PC-3 (cell line): ENCODE results near the gene COL15A1. TPM values are rescaled to one million over a fixed set of nuclear protein-coding genes. Genes with fewer than 3 reads are reported as not detected.

ENCODE experiments used
- ATAC-seq: fragments of 200-7000 bp; cut with Tn5 transposase; 2 replicates; pipeline ENCODE4 v1.9.1; 2020; ENCODE audit warnings: mild to moderate bottlenecking, moderate library complexity
- BruUV-seq: library from RNA; stranded (reverse); fragments of 400-500 nt; replicated peaks from 2 replicates; lab custom pipeline; 2021; lab: Mats Ljungman, UMichigan
- CTCF ChIA-PET: fragments of 300-600 bp; sonication (Branson Sonifier 250); formaldehyde crosslinking; loops from one replicate; lab custom pipeline; 2022; ENCODE audit warnings: antibody characterized with exemption; lab: Charles Lee
- POLR2A ChIA-PET: fragments of 300-600 bp; sonication (Branson Sonifier 250); formaldehyde crosslinking; loops from one replicate; lab custom pipeline; 2022; ENCODE audit warnings: antibody characterized with exemption; ENCODE audit not compliant: unreplicated experiment; lab: Charles Lee
- DNase-seq: peaks from one replicate; pipeline ENCODE4 v3.0.0-alpha.2; 2015
- H2AFZ ChIP-seq: fragments of 300-600 bp; sonication (generic); 2 replicates; pipeline ENCODE4 v1.6.0; 2016; ENCODE audit warnings: antibody characterized with exemption, low read length
- H3F3A ChIP-seq: fragments of 300-600 bp; sonication (generic); one replicate; pipeline ENCODE4 v1.6.0; 2017; ENCODE audit warnings: antibody characterized with exemption, low read length, control low read depth, mild to moderate bottlenecking; ENCODE audit not compliant: unreplicated experiment
- H3K27ac ChIP-seq: fragments of 300-600 bp; sonication (generic); 2 replicates; pipeline ENCODE4 v1.5.1; 2016; ENCODE audit warnings: mild to moderate bottlenecking, low read length
- H3K27me3 ChIP-seq: fragments of 300-600 bp; sonication (generic); 2 replicates; pipeline ENCODE4 v1.6.1; 2016; ENCODE audit warnings: low read length, mixed read lengths
- H3K36me3 ChIP-seq: fragments of 300-600 bp; sonication (generic); 2 replicates; pipeline ENCODE4 v1.6.1; 2016; ENCODE audit warnings: low read depth, mixed run types, low read length, mixed read lengths
- H3K4me1 ChIP-seq: fragments of 300-600 bp; sonication (generic); 2 replicates; pipeline ENCODE4 v1.5.1; 2016; ENCODE audit warnings: low read length; ENCODE audit not compliant: insufficient read depth
- H3K4me2 ChIP-seq: fragments of 300-600 bp; sonication (generic); 2 replicates; pipeline ENCODE4 v1.6.0; 2016; ENCODE audit warnings: low read length
- H3K4me3 ChIP-seq: fragments of 300-600 bp; sonication (generic); 2 replicates; pipeline ENCODE4 v1.5.1; 2016; ENCODE audit warnings: mild to moderate bottlenecking, low read length, mixed read lengths
- H3K79me2 ChIP-seq: fragments of 300-600 bp; sonication (generic); 2 replicates; pipeline ENCODE4 v1.6.1; 2017; ENCODE audit warnings: low read length, mixed read lengths
- H3K9ac ChIP-seq: fragments of 300-600 bp; sonication (generic); 2 replicates; pipeline ENCODE4 v1.6.0; 2016; ENCODE audit warnings: mild to moderate bottlenecking, low read length
- H3K9me2 ChIP-seq: fragments of 300-600 bp; sonication (generic); replicated peaks from 2 replicates; pipeline ENCODE4 v1.6.1; 2016; ENCODE audit warnings: mixed run types, low read length, mixed read lengths
- H3K9me3 ChIP-seq: fragments of 300-600 bp; sonication (generic); 2 replicates; pipeline ENCODE4 v1.6.1; 2016; ENCODE audit warnings: low read length, mixed read lengths
- H4K20me1 ChIP-seq: fragments of 300-600 bp; sonication (generic); 2 replicates; pipeline ENCODE4 v1.6.1; 2016; ENCODE audit warnings: low read length, mixed read lengths
- EZH2 ChIP-seq: fragments of 300-600 bp; sonication (generic); IDR thresholded peaks from one replicate; pipeline ENCODE4 v1.6.1; 2017; ENCODE audit warnings: antibody characterized with exemption, mild to moderate bottlenecking, low read length; ENCODE audit not compliant: unreplicated experiment
- EZH2phosphoT487 ChIP-seq: fragments of 300-600 bp; sonication (generic); IDR thresholded peaks from 2 replicates; pipeline ENCODE4 v1.6.1; 2018; ENCODE audit warnings: mild to moderate bottlenecking, antibody characterized with exemption, low read length, borderline replicate concordance
- intact Hi-C: fragments of 100-400 bp; cut with micrococcal nuclease; formaldehyde crosslinking; loops from 2 replicates; pipeline ENCODE4 v1.9.0; 2023
- total RNA-seq: library from RNA; depleted of rRNA; stranded (reverse); fragments of >200 nt; gene quantifications from 2 replicates; pipeline ENCODE4 v1.2.3, GENCODE V29; 2014
- TF ChIP-seq, protein P1 (sequence below): fragments of 300-600 bp; sonication (generic); conservative IDR thresholded peaks from 2 replicates; pipeline ENCODE4 v1.5.1; 2017; ENCODE audit warnings: antibody characterized with exemption, low read depth, mild to moderate bottlenecking, low read length

Gene COL15A1
- total RNA-seq, 1 experiment from 2014 or later: 0.04 TPM

DNA sequence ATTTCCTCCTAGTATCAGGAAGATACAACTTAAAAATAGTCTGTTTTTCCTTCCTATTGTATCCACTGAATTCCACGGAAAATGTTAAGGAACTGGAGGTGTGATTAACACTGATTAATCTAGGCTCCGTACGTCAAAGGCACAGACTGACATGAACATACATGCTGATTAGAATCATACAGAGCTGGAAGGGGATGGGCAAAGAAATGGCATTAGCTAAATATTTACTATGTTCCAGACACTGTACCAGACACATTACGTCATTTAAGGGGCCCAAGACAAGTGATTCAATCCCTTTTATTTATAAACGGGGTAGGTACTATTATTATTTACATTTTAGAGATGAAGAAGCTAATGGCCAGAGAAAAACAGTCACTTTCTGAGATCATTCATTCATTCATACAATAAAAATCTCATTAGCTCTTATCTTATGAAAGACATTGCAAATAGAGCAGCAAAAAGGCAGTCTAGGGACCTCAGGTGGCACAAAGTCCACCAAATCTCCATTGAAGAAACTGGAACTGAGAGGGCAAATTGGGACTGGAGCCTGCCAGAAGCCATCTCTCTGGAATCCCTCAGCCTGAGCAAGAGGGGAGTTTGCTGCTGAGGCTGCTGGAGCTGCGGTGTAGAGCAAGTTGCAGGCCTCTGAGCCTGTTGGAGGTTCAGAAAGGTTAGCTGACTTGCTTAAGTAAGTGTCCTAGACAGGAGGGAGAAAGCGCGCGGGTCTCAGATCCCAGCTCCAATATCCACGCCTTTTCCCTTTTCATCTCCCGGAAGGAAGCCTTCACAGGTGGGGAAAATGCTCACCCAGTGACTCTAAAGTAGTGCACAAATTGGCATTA lies 159.6 kb downstream of the COL15A1 start:
- Histone ChIP-seq H3K9me3 (peaks cover 5% of the 10 kb centered on the region; the same call in 1 of the 2 replicates), H2AFZ (peak overlapping the region; percentile 87), H4K20me1 (peaks cover 23% of the 10 kb centered on the region), H3K27me3 (no peaks in the 10 kb centered on the region), H3K4me2 (peak overlapping the region; percentile 98), H3K4me3 (peak overlapping the region; percentile 74; the same call in 1 of the 2 replicates), H3K79me2 (peaks cover 28% of the 10 kb centered on the region), H3K9me2 (no peaks in the 10 kb centered on the region), H3K9ac (no peak overlapping the region), H3F3A (no peaks in the 10 kb centered on the region), H3K27ac (no peak overlapping the region), H3K36me3 (no peaks in the 10 kb centered on the region), H3K4me1 (peaks cover 13% of the 10 kb centered on the region)
- intact Hi-C loops: no loop called here
- CTCF ChIA-PET: no interaction called here
- TF ChIP-seq EZH2: no peak
- TF ChIP-seq EZH2phosphoT487: no peak
- TF ChIP-seq, protein P1, sequence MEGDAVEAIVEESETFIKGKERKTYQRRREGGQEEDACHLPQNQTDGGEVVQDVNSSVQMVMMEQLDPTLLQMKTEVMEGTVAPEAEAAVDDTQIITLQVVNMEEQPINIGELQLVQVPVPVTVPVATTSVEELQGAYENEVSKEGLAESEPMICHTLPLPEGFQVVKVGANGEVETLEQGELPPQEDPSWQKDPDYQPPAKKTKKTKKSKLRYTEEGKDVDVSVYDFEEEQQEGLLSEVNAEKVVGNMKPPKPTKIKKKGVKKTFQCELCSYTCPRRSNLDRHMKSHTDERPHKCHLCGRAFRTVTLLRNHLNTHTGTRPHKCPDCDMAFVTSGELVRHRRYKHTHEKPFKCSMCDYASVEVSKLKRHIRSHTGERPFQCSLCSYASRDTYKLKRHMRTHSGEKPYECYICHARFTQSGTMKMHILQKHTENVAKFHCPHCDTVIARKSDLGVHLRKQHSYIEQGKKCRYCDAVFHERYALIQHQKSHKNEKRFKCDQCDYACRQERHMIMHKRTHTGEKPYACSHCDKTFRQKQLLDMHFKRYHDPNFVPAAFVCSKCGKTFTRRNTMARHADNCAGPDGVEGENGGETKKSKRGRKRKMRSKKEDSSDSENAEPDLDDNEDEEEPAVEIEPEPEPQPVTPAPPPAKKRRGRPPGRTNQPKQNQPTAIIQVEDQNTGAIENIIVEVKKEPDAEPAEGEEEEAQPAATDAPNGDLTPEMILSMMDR: no peak
- POLR2A ChIA-PET: interaction anchor here (0.5 kb wide), 1 partner anchor 112 kb away, joined by 8 read pairs; no protein-coding TSS in a partner anchor
- no peak for ATAC-seq
- no peak for DNase-seq
- no TSS peak for BruUV-seq

DNA sequence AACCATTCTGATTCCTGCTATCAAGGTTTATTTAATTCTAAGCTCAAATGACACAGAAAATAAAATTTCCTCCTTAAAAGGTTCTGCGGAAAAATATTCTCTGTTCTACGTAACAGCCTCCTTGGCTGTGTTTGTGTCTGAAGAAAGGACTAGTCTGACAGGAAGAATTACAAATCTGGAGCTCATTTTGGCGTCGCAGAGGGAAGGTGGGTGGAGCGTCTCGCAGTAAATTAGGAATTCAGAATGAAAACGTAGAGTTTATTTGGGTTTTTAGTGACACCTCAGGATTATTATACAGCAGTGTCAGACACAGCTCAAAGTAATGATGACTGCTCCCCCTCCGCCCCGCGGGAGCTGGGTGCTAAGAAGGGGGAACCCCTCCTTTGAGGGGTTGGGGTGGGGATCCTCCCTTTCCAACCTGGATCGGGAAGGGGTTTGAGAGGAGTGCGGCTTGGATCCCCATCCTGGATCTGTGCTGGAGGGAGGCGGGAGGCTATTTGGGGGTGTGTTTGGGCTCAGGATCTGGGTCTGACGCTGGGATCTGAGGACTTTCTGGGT lies 160.3 kb downstream of the COL15A1 start:
- Histone ChIP-seq H3K9ac (peak overlapping the region; percentile 76), H3F3A (no peaks in the 10 kb centered on the region), H3K27me3 (no peaks in the 10 kb centered on the region), H3K4me1 (peaks cover 13% of the 10 kb centered on the region), H3K27ac (peak overlapping the region; percentile 63), H2AFZ (peak overlapping the region; percentile 87), H3K4me2 (peak overlapping the region; percentile 98), H3K79me2 (peaks cover 35% of the 10 kb centered on the region), H4K20me1 (peaks cover 26% of the 10 kb centered on the region), H3K36me3 (no peaks in the 10 kb centered on the region), H3K9me2 (no peaks in the 10 kb centered on the region), H3K4me3 (peak overlapping the region; percentile 74), H3K9me3 (no peaks in the 10 kb centered on the region)
- CTCF ChIA-PET: no interaction called here
- ATAC-seq (peak; percentile 1; the same call in 1 of the 2 replicates), DNase-seq (peak; percentile 18)
- intact Hi-C loops: loop anchor here (2.0 kb wide), 2 partner anchors 37 to 53 kb away; no protein-coding TSS in a partner anchor
- no TSS peak for BruUV-seq
- POLR2A ChIA-PET: interaction anchor here (0.5 kb wide), 1 partner anchor 112 kb away, joined by 8 read pairs; no protein-coding TSS in a partner anchor
- no peak for TF ChIP-seq EZH2phosphoT487
- TF ChIP-seq, protein P1: no peak
- TF ChIP-seq EZH2: no peak
